ENCODE results near the gene MRPS26.

DNA sequence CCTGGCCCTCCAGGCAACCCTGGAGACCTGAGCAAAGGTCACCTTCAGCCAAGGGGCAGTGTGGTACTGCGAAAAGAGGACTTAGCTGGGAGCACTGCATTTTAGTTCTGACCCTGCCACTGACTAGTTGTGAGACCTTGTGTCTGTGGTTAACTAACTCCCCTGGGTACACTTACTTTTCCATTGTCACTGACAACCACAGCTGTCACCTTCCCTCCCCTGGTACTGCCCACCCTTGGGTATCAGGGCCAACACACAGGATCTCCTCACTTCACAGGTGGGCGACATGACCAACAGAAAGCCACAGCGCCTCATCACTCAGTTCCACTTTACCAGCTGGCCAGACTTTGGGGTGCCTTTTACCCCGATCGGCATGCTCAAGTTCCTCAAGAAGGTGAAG, 24.1 kb upstream of the MRPS26 start:
- TF ChIP-seq GATA3 (IDR thresholded peaks at IDR 0.05; ENCODE audit: low read depth, low read length), result no peak
- no peak for TF ChIP-seq GATA2 (IDR thresholded peaks at IDR 0.05; ENCODE audit: low read depth, low read length)

Data from SH-SY5Y (cell line).